ENCODE measurements around the gene NEURL2.
"Not testable (repeated sequence)": the region's sequence is repeated elsewhere in the genome, so short reads cannot be mapped to it uniquely, and the experiment has no call there.

Gene NEURL2, protein sequence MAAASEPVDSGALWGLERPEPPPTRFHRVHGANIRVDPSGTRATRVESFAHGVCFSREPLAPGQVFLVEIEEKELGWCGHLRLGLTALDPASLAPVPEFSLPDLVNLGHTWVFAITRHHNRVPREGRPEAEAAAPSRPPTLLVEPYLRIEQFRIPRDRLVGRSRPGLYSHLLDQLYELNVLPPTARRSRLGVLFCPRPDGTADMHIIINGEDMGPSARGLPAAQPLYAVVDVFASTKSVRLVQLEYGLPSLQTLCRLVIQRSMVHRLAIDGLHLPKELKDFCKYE
- total RNA-seq = 5.3 to 10.1 (median 6.6) reads per million in 4 experiments

GRCh38 chr20:45890985-45891983, at the start of gene NEURL2, which contains the start of gene CTSA:
TSS of gene NEURL2 (minus strand) at chr20:45891208. CDS start at chr20:45890991, 217 bp downstream.
TSS of gene CTSA (plus strand) at chr20:45891335. CDS start at chr20:45891569, 234 bp downstream.
- DNase-seq = peak; percentile 77

GRCh38 chr20:45940469-45940868, 49.5 kb upstream of the NEURL2 start:
- no peak for DNase-seq

DNA sequence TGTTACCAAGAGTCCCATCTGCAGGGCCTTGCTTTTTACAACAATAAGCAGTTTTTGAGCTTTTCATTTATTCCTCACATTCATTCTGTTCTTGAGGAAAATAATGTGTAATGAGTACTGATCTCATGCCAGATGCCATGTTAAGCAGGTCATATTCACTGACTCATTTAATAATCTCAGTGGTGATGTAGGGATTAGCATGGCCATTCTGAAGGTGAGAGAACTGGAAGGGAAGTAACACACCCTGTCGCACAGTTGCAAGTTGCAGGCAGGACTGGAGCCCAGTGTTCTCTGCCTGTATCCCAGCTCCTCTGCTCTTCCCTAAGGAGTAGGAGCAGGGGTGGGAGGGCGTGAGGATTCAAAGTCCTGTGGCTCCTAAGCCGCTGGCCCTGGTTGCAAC, 49.0 kb upstream of the NEURL2 start:
- no peak for DNase-seq

- DNase-seq = no peak
Measured at GRCh38 chr20:45938727-45939438, 47.9 kb upstream of the NEURL2 start.

DNA sequence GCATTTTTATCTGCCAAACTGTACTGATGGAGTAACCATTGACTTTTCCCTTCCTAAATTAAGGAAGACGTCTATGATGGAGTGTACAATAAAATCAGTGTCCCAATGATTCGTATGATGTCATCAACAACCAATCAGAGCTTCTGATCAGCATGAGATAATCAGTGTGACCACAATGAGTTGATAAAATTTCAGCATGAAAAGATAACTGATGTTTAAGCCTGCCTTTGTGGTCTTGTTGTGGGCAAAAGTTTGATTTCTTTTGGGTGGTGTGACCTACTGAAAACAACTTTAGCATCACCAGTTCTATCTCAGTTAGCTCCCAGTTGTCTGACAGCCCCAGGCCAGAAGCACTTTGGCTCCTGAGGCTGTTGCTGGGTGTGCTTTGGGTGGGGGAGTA, 46.8 kb upstream of the NEURL2 start:
- DNase-seq = no peak

- DNase-seq = no peak
Measured at GRCh38 chr20:45935416-45936046, 44.5 kb upstream of the NEURL2 start.

- peak; percentile 98 for DNase-seq
Measured at GRCh38 chr20:45934586-45935415, 43.8 kb upstream of the NEURL2 start, which contains the start of gene PCIF1. TSS of gene PCIF1 (plus strand) at chr20:45934683. CDS start at chr20:45939000, 4,317 bp downstream.

- peak; percentile 62 for DNase-seq
Measured at GRCh38 chr20:45934046-45934585, 43.1 kb upstream of the NEURL2 start.

GRCh38 chr20:45933266-45934045, 42.4 kb upstream of the NEURL2 start:
- peak; percentile 38 for DNase-seq

DNA sequence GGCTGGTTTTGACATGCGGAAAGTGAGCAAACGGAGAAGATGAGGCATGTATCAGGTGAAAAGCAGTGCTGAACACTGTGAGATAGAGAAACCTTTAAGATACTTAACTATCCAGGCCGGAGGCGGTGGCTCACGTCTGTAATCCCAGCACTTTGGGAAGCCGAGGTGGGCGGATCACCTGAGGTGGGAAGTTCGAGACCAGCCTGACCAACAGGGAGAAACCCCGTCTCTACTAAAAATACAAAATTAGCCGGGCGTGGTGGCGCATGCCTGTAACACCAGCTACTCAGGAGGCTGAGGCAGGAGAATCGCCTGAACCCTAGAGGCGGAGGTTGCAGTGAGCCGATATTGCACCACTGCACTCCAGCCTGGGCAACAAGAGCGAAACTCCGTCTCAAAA, 40.7 kb upstream of the NEURL2 start:
- DNase-seq = not testable (repeated sequence)

- DNase-seq = no peak
Measured at GRCh38 chr20:45927071-45927878, 36.3 kb upstream of the NEURL2 start.

- no peak for DNase-seq
Measured at GRCh38 chr20:45926731-45927070, 35.7 kb upstream of the NEURL2 start.

DNA sequence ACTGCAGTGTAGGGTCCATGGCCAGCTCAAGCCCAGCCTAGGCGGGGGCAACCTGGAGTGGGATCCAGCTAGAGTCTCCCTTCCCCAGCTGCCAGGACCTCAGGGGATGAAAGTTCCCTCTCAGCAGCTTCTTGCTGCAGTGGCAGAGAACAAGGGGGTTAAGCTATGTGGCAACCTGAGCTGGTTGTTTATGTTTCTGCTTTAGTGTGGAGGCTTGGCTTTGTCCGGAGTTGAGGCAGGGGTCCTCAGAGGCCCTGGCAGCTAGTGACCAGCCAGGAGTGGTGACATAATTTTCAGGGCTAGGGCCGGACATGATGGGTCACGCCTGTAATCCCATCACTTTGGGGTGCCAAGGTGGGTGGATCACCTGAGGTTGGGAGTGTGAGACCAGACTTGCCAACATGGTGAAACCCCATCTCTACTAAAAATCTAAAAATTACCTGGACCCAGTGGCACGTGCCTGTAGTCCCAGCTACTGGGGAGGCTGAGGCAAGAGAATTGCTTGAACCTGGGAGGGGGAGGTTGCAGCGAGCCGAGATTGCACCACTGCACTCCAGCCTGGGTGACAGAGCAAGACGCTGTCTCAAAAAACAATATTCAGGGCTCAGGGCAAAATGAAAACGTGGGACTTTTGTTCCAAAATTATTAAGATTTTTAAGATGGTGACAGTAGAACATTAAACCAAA, 35.0 kb upstream of the NEURL2 start:
- no peak for DNase-seq

GRCh38 chr20:45924391-45925261, 33.6 kb upstream of the NEURL2 start:
- DNase-seq = no peak

- no peak for DNase-seq
Measured at GRCh38 chr20:45921337-45922189, 30.6 kb upstream of the NEURL2 start.

- no peak for DNase-seq
Measured at GRCh38 chr20:45920462-45921336, 29.7 kb upstream of the NEURL2 start.

All from effector CD8-positive, alpha-beta T cell (primary cell).